Thoracic aorta (tissue), 2 donors: ENCODE measurements around the gene CBFA2T3. TPM values are rescaled to one million over a fixed set of nuclear protein-coding genes. Genes with fewer than 3 reads are reported as not detected.

Experiments used
- ATAC-seq: fragments of 150-250 bp; one replicate; pipeline ENCODE4 v1.8.0; 2017; ENCODE audit warnings: low read depth; ENCODE audit not compliant: insufficient number of reproducible peaks, low FRiP score
- DNase-seq: peaks from one replicate; pipeline ENCODE4 v3.0.0-alpha.2; 2020; ENCODE audit warnings: low spot score
- H3K27ac ChIP-seq, 2 donors: fragments of 200-600 bp; sonication (generic); 1 replicate in 1 of 2; 2 replicates in 1 of 2; pipeline ENCODE4 v1.5.1; 2016; ENCODE audit warnings: mild to moderate bottlenecking in 2 of 2, moderate library complexity in 2 of 2
- H3K27me3 ChIP-seq: fragments of 200-600 bp; sonication (generic); replicated peaks from 2 replicates; pipeline ENCODE4 v1.6.0; 2016; ENCODE audit warnings: mild to moderate bottlenecking; ENCODE audit not compliant: insufficient read depth
- H3K36me3 ChIP-seq: fragments of 200-600 bp; sonication (generic); one replicate; pipeline ENCODE4 v1.5.1; 2016
- H3K4me1 ChIP-seq, 2 donors: fragments of 200-600 bp; sonication (generic); 1 replicate in 1 of 2; 2 replicates in 1 of 2; pipeline versions ENCODE4 v1.5.1 to v1.6.0; 2016; ENCODE audit warnings: low read depth in 2 of 2, mild to moderate bottlenecking in 1 of 2; ENCODE audit not compliant: control insufficient read depth in 1 of 2
- H3K4me3 ChIP-seq: fragments of 200-600 bp; sonication (generic); 2 replicates; pipeline ENCODE4 v1.5.1; 2016; ENCODE audit warnings: mild to moderate bottlenecking
- H3K9me3 ChIP-seq: fragments of 200-600 bp; sonication (generic); 2 replicates; pipeline ENCODE4 v1.5.1; 2016
- total RNA-seq, 2 donors: library from RNA; depleted of rRNA; stranded (reverse); fragments of >200 nt; gene quantifications; one replicate each; pipeline versions ENCODE4 v1.1.0 to v1.2.3, GENCODE V29; 2016
- TF ChIP-seq, protein P1 (sequence below): fragments of 200-600 bp; sonication (generic); IDR thresholded peaks from one replicate; pipeline ENCODE4 v1.5.1; 2019; ENCODE audit warnings: antibody characterized with exemption

Gene CBFA2T3
- total RNA-seq, 2 donors from 2014 or later, result 3.9 to 6.6 TPM

DNA sequence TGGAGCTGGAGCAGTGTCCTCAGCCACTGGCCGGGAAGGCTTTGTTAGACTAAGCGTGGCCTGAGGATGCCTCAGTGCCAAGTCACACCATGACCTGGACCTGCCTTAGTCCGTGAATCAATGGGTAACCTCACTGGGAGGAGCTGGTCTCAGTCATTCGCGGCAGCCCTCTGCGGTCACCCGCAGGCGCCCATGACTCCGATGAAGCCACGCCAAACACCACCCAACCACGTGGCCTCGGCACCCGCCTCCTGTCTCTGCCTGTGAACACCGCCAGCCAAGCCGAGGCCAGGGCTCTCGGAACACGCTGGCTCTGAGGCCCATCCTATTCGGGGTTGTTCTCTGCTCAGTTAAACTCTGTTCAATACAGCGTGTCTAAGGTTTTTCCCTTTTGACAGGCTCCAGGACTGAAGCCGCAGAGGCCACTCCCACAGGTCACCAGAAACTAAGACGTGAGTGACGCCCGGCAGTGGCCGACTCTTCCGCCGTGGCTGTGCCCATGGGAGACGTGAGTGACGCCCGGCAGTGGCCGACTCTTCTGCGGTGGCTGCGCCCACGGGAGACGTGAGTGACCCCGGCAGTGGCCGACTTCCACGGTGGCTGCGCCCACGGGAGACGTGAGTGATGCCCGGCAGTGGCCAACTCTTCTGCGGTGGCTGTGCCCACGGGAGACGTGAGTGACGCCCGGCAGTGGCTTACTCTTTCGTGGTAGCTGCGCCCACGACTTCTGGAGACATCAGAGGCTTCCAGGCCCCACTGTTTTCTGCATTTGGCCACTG, 93.7 kb downstream of the CBFA2T3 start:
- TF ChIP-seq, protein P1, sequence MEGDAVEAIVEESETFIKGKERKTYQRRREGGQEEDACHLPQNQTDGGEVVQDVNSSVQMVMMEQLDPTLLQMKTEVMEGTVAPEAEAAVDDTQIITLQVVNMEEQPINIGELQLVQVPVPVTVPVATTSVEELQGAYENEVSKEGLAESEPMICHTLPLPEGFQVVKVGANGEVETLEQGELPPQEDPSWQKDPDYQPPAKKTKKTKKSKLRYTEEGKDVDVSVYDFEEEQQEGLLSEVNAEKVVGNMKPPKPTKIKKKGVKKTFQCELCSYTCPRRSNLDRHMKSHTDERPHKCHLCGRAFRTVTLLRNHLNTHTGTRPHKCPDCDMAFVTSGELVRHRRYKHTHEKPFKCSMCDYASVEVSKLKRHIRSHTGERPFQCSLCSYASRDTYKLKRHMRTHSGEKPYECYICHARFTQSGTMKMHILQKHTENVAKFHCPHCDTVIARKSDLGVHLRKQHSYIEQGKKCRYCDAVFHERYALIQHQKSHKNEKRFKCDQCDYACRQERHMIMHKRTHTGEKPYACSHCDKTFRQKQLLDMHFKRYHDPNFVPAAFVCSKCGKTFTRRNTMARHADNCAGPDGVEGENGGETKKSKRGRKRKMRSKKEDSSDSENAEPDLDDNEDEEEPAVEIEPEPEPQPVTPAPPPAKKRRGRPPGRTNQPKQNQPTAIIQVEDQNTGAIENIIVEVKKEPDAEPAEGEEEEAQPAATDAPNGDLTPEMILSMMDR, result no peak
- no peak overlapping the region for H3K4me3 ChIP-seq
- no peaks in the 10 kb centered on the region for H3K9me3 ChIP-seq
- DNase-seq (no peak), ATAC-seq (no peak)
- no peak overlapping the region for H3K27ac ChIP-seq
- no peaks in the 10 kb centered on the region for H3K4me1 ChIP-seq
- H3K27me3 ChIP-seq, result no peaks in the 10 kb centered on the region
- H3K36me3 ChIP-seq, result no peaks in the 10 kb centered on the region

DNA sequence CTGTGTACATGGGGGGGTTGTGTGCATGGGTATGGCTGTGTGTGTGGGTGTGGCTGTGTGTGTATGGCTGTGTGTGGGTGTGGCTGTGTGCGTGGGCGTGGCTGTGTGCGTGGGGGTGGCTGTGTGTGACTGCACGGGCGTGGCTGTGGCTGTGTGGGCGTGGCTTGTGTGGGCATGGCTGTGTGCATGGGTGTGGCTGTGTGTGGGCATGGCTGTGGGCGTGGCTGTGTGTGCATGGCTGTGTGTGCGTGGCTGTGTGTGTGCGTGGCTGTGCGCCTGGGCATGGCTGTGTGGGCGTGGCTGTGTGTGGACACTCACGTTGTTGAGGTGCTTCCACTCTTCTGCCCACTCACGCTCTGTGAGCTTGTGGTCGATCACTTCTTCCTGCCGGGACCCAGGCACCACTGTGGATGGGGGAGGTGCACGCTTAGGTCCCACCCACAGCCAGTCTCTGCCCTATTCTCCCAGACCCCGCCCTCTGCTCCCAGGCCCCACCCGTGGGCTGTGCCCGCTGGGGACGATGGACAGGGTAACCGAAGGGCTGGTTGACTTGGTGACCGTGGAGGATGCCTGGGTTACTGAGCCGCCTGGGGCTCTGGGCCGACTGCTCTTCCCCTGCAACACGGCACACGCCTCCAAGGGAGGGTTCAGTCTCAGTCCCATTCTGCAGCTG, 94.5 kb downstream of the CBFA2T3 start:
- Histone ChIP-seq H3K27me3 (no peaks in the 10 kb centered on the region), H3K27ac (no peak overlapping the region), H3K36me3 (no peaks in the 10 kb centered on the region), H3K9me3 (no peaks in the 10 kb centered on the region), H3K4me1 (no peaks in the 10 kb centered on the region), H3K4me3 (no peak overlapping the region)
- ATAC-seq (no peak), DNase-seq (no peak)
- TF ChIP-seq, protein P1, result no peak

DNA sequence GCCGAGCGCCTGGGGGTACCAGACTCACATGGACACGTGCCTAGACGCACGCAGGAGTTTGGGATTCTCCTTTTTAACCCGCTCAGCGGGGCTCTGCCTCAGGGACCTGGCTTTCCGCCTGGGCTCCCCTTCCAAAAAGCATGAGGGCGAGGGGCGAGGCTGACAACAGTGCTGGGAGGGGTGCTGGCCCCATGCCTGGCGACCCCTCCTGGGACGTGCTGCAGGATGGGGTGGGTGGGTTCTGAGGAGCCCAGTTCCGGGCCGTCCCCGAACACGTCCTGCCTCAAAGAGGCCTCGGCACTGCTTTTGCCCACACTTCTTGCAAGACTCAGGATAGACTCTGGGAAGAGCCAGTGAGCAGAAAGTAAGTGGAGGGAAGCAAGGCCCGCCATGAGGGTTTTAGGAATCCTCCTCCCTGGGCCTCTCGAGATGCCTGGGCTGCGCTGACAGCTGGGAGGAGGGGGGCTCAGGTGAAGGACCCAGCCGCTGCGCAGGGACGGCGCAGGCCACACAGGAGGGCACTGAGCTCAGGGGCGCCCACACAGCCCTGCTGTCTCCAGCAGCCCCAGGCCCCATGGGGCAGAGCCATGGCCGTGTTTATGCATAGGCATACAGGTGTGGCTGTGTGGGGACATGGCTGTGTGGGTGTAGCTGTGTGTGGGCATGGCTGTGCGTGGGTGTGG, 95.2 kb downstream of the CBFA2T3 start:
- Histone ChIP-seq H3K36me3 (no peaks in the 10 kb centered on the region), H3K9me3 (no peaks in the 10 kb centered on the region), H3K27ac (no peak overlapping the region), H3K4me1 (no peaks in the 10 kb centered on the region), H3K27me3 (no peaks in the 10 kb centered on the region), H3K4me3 (no peak overlapping the region)
- TF ChIP-seq, protein P1, result no peak
- DNase-seq (no peak), ATAC-seq (no peak)

DNA sequence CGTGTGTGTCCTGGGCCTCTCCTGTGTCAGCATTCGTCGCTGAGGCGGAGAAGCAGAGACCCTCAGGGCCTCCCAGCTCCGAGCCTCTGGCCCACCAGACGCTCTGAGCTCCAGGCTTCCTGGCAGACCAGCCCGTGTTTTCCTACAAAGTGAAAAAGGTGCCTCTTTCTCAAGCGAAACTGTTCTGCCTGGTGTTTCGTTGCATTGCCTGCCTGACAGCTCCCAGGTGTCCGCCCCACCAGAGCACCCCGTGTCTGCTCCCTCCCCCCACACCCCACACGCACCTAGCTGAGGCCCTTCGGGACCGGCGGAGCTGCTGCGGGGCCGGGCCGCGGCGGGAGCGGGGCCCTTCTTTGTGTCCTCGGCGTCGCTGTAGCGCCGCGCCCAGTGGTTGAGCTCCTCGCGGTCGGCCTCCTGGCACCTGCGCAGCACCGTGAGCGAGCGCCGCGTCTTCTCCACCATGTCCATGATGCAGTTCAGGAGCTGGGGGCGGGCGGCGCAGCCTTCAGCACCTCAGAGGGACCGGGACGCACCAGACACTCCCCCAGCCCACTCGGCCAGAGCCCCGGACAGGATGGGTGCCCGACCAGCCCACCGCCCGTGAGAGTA, 95.9 kb downstream of the CBFA2T3 start:
- no peaks in the 10 kb centered on the region for H3K27me3 ChIP-seq
- ATAC-seq, result no peak
- H3K4me3 ChIP-seq, result no peak overlapping the region
- DNase-seq, result no peak
- H3K9me3 ChIP-seq, result no peaks in the 10 kb centered on the region
- TF ChIP-seq, protein P1, result no peak
- no peaks in the 10 kb centered on the region for H3K4me1 ChIP-seq
- H3K36me3 ChIP-seq, result no peaks in the 10 kb centered on the region
- no peak overlapping the region for H3K27ac ChIP-seq
